Stimulated activated naive CD8-positive, alpha-beta T cell treated with anti-CD3 and anti-CD28 coated beads, Interleukin-15, amount 100 ng/mL, for 72 hours (primary cell): ENCODE measurements around the gene LIMK2.
"Not testable (repeated sequence)": the region's sequence is repeated elsewhere in the genome, so short reads cannot be mapped to it uniquely, and the experiment has no call there.

Source experiments
- ATAC-seq: fragments of 150-1000 bp; cut with Tn5 transposase; 2 replicates; pipeline ENCODE4 v1.10.0; 2021; ENCODE audit warnings: mild to moderate bottlenecking, moderate library complexity
- DNase-seq, 2 donors: peaks; one replicate each; pipeline ENCODE4 v3.0.0; 2021 to 2022
- H3K27ac Mint-ChIP-seq, 2 donors: one replicate each; pipeline ENCODE4 v1.8.0; 2022; ENCODE audit warnings: mild to moderate bottlenecking in 2 of 2, mixed read lengths in 2 of 2, moderate library complexity in 2 of 2
- H3K27me3 Mint-ChIP-seq: one replicate; pipeline ENCODE4 v1.8.0; 2022; ENCODE audit warnings: mixed read lengths
- H3K4me1 Mint-ChIP-seq: one replicate; pipeline ENCODE4 v1.8.0; 2022; ENCODE audit warnings: mild to moderate bottlenecking, mixed read lengths
- H3K4me3 Mint-ChIP-seq, 2 donors: one replicate each; pipeline ENCODE4 v1.8.0; 2022; ENCODE audit warnings: mild to moderate bottlenecking in 2 of 2, mixed read lengths in 2 of 2, moderate library complexity in 1 of 2
- H3K9me3 Mint-ChIP-seq, 2 donors: one replicate each; pipeline ENCODE4 v1.8.0; 2022; ENCODE audit warnings: mixed read lengths in 2 of 2

LIMK2 gene

DNA sequence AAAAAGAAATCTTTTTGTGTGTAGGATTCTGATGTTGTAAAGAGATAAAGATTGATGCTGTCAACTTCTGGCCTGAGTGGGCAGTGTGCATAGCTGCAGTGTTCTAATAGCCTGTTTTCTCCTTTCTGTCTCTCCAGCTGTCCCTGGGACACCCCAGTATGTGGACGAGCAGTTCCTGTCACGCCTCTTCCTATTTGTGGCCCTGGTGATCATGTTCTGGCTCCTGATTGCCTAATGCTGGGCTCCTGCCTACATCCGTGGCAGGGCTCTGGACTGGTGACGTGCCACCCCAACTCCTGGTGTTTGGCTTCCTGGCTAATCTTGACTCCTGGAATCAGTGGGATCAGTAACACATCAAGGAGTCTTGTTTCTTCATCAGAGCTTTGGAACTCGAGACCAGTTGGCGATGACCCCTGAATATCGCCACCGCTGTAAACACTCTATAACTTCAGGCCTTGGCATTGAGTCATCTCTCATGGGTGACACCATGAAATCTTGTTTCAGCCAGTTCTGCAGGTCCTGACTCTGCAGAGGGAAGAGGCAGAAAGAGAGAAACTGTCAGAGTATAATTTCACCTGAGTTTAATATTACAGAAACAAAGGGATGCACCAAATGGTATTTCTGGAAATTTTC is 7.6 kb upstream of the LIMK2 start:
- ATAC-seq = not testable (repeated sequence)

GRCh38 chr22:31205059-31205458 is 7.0 kb upstream of the LIMK2 start:
- not testable (repeated sequence) for H3K4me3 Mint-ChIP-seq, H3K9me3 Mint-ChIP-seq, H3K4me1 Mint-ChIP-seq, DNase-seq, H3K27me3 Mint-ChIP-seq, H3K27ac Mint-ChIP-seq, ATAC-seq

More for the DNA sequence above, 7.6 kb upstream of the LIMK2 start:
- DNase-seq, H3K27me3 Mint-ChIP-seq, H3K9me3 Mint-ChIP-seq, H3K4me1 Mint-ChIP-seq, H3K4me3 Mint-ChIP-seq: not testable (repeated sequence)
- peak overlapping the region in 1 of 2 donors; percentile 42 for H3K27ac Mint-ChIP-seq

- H3K27me3 Mint-ChIP-seq, H3K9me3 Mint-ChIP-seq, H3K4me3 Mint-ChIP-seq, DNase-seq, ATAC-seq: not testable (repeated sequence)
- H3K27ac Mint-ChIP-seq = peak overlapping the region in 1 of 2 donors; percentile 37
- peaks cover 20% of the 10 kb centered on the region for H3K4me1 Mint-ChIP-seq
These were observed 5.6 kb upstream of the LIMK2 start for GRCh38 chr22:31206460-31206859.

DNA sequence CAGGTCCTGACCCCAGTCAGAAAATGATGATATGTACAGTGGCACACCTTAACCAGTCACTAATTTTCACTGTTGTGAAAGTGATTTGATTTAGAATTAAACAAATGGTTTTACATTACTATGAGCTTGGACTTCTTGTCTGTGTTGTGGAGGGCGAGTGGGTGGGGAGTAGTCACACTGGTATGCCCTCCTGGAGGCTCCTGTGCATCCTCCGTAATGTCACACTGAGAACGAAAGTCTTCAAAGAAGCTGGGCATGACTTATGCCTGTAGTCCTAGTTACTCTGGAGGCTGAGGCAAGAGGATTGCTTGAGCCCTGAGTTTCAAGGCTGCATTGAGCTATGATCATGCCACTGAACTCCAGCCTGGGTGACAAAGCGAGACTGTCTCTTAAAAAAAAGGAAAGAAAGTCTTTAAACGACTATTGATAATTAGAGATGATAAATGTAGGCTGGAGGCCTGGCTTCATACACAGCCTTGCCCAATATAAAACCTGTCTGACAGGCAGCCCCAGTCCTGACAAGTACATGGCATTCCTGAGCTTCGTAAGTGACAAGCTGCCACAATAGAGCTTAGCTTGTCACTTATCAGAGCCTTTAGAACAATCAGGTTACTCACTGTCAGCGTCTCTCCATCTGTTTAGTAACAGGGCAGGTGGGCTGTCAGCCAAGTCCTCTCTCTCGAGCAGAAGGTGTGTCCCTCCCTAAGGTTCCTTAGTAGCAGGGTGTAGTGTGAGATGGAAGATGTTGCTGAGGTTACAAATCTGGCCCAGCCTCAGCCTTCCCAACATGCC is 5.0 kb upstream of the LIMK2 start:
- Mint-ChIP-seq H3K4me3 (no peak overlapping the region), H3K27me3 (no peaks in the 10 kb centered on the region), H3K27ac (peak overlapping the region; percentile 37 to 57), H3K9me3 (no peaks in the 10 kb centered on the region), H3K4me1 (peaks cover 25% of the 10 kb centered on the region)
- DNase-seq (no peak), ATAC-seq (no peak)

GRCh38 chr22:31210556-31211421 is 1.3 kb upstream of the LIMK2 start:
- Mint-ChIP-seq H3K4me3 (peak overlapping the region; percentile 85 to 91), H3K27ac (peak overlapping the region; percentile 79 to 90), H3K27me3 (no peaks in the 10 kb centered on the region), H3K4me1 (peaks cover 45% of the 10 kb centered on the region), H3K9me3 (no peaks in the 10 kb centered on the region)
- DNase-seq (peak in 1 of 2 donors; percentile 5), ATAC-seq (no peak)

- Mint-ChIP-seq H3K4me3 (peak overlapping the region; percentile 85 to 91), H3K27me3 (no peaks in the 10 kb centered on the region), H3K9me3 (no peaks in the 10 kb centered on the region), H3K27ac (peak overlapping the region; percentile 23 to 89), H3K4me1 (peaks cover 52% of the 10 kb centered on the region)
- ATAC-seq = no peak
- DNase-seq = no peak
These were observed 626 bp upstream of the LIMK2 start for GRCh38 chr22:31211482-31211861.

DNA sequence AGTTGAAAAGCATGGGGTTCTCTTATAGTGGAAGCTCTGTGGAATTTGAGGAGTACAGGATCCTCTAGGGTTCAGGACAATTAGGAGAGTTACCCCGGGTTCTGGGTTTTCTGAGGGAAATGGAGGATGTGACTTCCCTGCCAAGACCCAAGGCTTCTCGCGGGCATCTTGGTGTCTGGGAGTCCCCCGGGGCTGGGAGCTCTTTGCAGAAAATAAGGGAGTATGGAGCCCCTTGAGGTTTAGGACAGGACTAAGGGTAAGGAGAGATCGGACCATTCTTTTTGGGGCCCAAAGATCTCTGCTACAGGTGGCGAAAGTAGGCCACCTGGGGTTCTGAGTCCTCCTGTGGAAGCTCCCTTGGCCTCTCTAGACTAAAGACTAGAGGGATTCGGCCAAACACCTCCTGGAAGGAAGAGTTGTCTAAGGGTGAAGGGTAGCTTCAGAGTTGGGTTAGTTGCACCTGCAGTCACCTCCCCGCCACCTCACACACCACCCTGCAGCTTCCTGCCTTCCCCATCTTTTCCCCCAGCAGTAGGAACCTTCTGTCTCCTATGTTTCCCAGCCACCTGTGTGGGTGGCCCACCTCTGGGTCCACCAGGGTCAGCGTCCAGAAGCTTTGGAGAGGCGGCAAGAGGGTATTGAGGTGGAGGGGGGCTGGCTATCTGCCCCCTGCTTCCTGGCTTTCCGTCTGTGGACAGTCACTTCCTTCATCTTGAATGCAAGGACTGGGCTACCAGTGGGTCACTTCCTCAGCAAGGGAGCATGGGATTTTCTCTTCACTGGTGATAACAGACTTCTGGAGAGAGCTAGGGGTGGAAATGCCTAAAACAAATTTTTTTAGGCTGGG is 908 bp downstream of the LIMK2 start:
- no peaks in the 10 kb centered on the region for H3K27me3 Mint-ChIP-seq

DNA sequence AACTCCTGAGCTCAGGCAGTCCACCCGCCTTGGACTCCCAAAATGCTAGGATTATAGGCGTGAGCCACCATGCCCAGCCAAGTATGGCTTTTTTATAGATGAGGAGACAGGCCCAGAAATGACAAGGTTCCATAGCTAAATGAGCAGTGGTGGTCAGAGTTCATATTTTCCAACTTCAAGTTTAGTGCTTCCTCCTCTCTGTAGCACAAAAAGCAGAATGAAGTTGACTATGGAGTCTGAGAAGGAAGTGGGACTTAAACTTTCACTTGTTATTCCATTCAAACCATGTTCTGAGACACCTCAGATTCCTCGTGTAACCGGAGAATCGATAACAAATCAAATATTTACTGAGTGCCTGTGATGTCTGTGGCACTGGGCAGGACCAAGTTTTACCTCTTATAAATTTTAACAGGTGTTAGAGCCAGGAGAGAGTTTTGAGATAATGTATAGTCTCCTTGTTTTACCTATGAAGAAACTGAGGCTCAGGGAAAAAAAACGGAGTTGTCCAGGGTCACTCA is 3.0 kb downstream of the LIMK2 start:
- H3K4me1 Mint-ChIP-seq = peaks cover 64% of the 10 kb centered on the region
- H3K27me3 Mint-ChIP-seq = no peaks in the 10 kb centered on the region
- DNase-seq = no peak
- peak overlapping the region in 1 of 2 donors; percentile 28 for H3K27ac Mint-ChIP-seq
- ATAC-seq = no peak
- no peak overlapping the region for H3K4me3 Mint-ChIP-seq
- no peaks in the 10 kb centered on the region for H3K9me3 Mint-ChIP-seq

More for the DNA sequence above, 908 bp downstream of the LIMK2 start:
- Mint-ChIP-seq H3K9me3 (no peaks in the 10 kb centered on the region), H3K4me3 (peak overlapping the region; percentile 85 to 91), H3K27ac (peak overlapping the region; percentile 89 to 97), H3K4me1 (peaks cover 54% of the 10 kb centered on the region)
- ATAC-seq (no peak), DNase-seq (no peak)

DNA sequence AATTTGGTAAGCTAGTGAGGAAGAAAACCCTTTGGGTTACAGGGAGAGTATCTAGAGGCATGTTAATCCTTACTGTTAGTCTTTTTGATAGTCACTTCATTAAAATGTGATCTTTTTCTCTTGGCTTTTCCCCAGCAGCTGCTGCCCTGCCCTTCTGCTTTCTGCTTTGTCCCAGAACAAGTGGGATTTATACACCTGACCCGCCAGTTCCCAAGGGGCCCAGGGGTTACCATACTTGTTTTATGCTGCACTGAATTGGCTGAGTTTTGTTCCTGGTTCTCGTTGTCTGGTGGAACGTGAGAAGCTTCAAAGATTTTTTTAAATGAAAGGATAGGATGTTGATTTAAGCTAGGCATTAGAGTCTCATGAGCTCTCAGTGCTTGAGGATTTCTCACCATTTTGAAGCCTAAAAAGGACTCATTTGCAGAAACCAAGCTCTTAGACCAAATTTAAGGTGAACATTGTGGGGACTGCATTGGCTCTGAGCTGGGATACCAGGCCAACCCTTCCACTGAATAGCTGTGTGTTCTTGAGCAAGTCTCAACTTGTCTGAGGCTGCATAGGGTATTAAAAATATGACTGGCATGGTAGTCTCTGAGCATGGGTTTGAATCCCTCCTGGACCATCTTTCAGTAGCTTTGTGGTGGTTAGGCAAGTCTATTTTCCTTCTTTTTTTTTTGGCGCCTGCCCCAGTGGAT is 6.6 kb downstream of the LIMK2 start:
- Mint-ChIP-seq H3K4me3 (no peak overlapping the region), H3K4me1 (peaks cover 54% of the 10 kb centered on the region), H3K27ac (peak overlapping the region in 1 of 2 donors; percentile 22), H3K9me3 (no peaks in the 10 kb centered on the region), H3K27me3 (no peaks in the 10 kb centered on the region)
- ATAC-seq (no peak), DNase-seq (no peak)

DNA sequence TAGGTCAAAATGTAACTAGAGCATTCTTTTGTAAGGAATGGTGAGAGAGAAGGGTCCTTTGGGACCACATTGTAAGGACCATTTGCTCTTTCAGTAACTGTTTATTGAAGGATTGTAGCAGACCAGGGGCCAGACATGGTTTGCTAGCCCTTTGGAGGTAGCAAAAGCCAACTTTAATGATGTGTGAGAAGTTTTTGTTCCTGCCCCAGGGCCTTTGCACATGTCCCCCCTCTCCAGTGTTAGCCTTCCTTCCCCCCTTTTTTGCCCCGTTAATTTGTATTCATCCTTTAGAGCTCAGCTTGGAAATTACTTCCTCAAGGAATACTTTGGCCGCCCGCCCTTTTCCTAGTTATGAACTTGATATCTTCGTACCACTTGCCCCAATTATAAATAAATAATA is 9.0 kb downstream of the LIMK2 start:
- Mint-ChIP-seq H3K27me3 (no peaks in the 10 kb centered on the region), H3K4me3 (no peak overlapping the region), H3K27ac (no peak overlapping the region), H3K9me3 (no peaks in the 10 kb centered on the region), H3K4me1 (peaks cover 47% of the 10 kb centered on the region)
- no peak for DNase-seq
- ATAC-seq = no peak

DNA sequence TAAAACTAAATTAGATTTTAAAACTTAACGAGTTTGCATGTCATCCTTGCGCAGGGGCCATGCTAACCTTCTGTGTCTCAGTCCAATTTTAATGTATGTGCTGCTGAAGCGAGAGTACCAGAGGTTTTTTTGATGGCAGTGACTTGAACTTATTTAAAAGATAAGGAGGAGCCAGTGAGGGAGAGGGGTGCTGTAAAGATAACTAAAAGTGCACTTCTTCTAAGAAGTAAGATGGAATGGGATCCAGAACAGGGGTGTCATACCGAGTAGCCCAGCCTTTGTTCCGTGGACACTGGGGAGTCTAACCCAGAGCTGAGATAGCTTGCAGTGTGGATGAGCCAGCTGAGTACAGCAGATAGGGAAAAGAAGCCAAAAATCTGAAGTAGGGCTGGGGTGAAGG is 10.6 kb downstream of the LIMK2 start:
- H3K27me3 Mint-ChIP-seq = no peaks in the 10 kb centered on the region
- no peak overlapping the region for H3K4me3 Mint-ChIP-seq
- no peaks in the 10 kb centered on the region for H3K9me3 Mint-ChIP-seq
- peak overlapping the region; percentile 1 to 31 for H3K27ac Mint-ChIP-seq
- peaks cover 38% of the 10 kb centered on the region for H3K4me1 Mint-ChIP-seq
- DNase-seq = no peak
- ATAC-seq = no peak

- no peak overlapping the region for H3K27ac Mint-ChIP-seq
- ATAC-seq = no peak
- H3K27me3 Mint-ChIP-seq = no peaks in the 10 kb centered on the region
- H3K9me3 Mint-ChIP-seq = no peaks in the 10 kb centered on the region
- no peak overlapping the region for H3K4me3 Mint-ChIP-seq
- peaks cover 28% of the 10 kb centered on the region for H3K4me1 Mint-ChIP-seq
- DNase-seq = no peak
These were observed 11.7 kb downstream of the LIMK2 start for GRCh38 chr22:31223786-31224191.

DNA sequence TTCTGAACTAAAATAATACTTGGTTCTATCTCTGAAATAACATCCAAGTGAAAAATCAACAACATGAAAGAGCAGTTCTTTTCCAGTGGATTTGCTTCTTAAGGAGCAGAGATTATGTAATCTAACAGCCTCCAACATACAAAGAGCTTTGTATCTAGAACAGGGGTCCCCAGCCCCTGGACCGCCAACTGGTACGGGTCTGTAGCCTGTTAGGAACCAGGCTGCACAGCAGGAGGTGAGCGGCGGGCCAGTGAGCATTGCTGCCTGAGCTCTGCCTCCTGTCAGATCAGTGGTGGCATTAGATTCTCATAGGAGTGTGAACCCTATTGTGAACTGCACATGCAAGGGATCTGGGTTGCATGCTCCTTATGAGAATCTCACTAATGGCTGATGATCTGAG is 12.6 kb downstream of the LIMK2 start:
- not testable (repeated sequence) for H3K4me3 Mint-ChIP-seq, H3K9me3 Mint-ChIP-seq, DNase-seq, ATAC-seq, H3K27me3 Mint-ChIP-seq, H3K27ac Mint-ChIP-seq
- H3K4me1 Mint-ChIP-seq = peaks cover 33% of the 10 kb centered on the region

DNA sequence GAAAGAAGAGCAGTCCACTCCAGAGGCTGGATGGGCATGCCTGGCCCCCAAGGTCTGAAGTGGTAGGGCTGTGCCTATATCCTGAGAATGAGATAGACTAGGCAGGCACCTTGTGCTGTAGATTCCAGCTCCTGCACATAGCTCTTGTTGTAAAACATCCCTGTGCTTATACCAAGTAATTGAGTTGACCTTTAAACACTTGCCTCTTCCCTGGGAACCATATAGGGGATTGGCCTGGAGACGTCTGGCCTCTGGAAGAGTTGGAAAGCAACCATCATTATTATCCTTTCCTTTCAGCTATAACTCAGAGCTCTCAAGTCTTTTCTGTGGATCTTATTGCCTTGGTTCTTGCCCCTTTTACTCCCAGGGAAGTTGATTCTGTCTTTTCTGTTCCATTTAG is 15.1 kb downstream of the LIMK2 start:
- H3K27ac Mint-ChIP-seq = no peak overlapping the region
- H3K9me3 Mint-ChIP-seq = no peaks in the 10 kb centered on the region
- H3K4me1 Mint-ChIP-seq = peaks cover 40% of the 10 kb centered on the region
- H3K27me3 Mint-ChIP-seq = no peaks in the 10 kb centered on the region
- H3K4me3 Mint-ChIP-seq = no peak overlapping the region
- ATAC-seq (no peak), DNase-seq (no peak)
